Measurements from ENCODE around the gene ADAMTS6.

DNA sequence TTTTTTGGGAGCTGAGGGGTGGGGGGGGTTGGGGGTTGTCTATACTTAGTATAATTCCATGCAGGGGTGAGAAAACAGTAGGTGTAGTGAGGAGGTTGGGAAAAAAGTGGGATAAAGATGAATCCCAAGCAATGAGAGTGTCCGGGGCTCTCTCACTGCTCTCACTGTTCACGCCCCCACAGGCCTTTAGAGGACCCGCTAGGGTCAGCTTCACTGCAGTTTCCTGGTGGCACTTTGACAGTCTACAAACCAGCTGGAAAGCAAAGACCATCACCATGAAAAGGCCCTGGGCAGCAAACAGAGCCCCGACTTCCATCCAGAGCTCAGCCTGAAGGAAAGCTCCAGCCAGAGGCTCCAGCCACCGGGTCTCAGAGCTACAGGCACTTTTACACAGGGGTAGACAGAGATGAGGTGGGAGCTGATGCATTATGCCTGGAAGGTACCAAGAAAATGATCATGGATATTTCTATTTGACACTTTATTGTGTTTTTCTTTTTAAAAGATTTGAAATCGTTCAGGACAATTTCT lies 355.1 kb downstream of the ADAMTS6 start:
- TF ChIP-seq CTCF (IDR thresholded peaks at IDR 0.05), result no peak
- no peak for TF ChIP-seq POLR2A (IDR thresholded peaks at IDR 0.05)
- TF ChIP-seq POLR2AphosphoS5 (IDR thresholded peaks at IDR 0.05), result no peak
